ENCODE data around the gene TFCP2L1. TPM values are rescaled to one million over a fixed set of nuclear protein-coding genes. Genes with fewer than 3 reads are reported as not detected.

Gene TFCP2L1
- total and polyA plus RNA-seq, 11 donors = 0.04 to 1.5 (median 0.17) TPM; not detected in 1

GRCh38 chr2:121200419-121201315, 84.3 kb downstream of the TFCP2L1 start:
- WGBS, 4 donors = 77 to 91% (median 86%) methylated on average over 14 of the region's 14 CpGs
- Histone ChIP-seq H3K9me3 (no peaks in the 10 kb centered on the region), H3K4me3 (no peak overlapping the region), H3K27me3 (no peaks in the 10 kb centered on the region), H3K36me3 (no peaks in the 10 kb centered on the region), H3K27ac (no peak overlapping the region), H3K4me1 (peaks cover 0 to 13% (median 0%) of the 10 kb centered on the region in 12 donors)
- DNase-seq (no peak), ATAC-seq (no peak)
- intact Hi-C loops (cut with DNase I) = no loop called here
- TF ChIP-seq POLR2A (IDR thresholded peaks at IDR 0.05) (no peak), CTCF (IDR thresholded peaks at IDR 0.05) (no peak)

GRCh38 chr2:121200011-121200347, 85.0 kb downstream of the TFCP2L1 start:
- 78 to 90% (median 84%) methylated on average over 5 to 8 of the region's 8 CpGs for WGBS, 4 donors
- Histone ChIP-seq H3K4me1 (peaks cover 0 to 13% (median 0%) of the 10 kb centered on the region in 12 donors), H3K9me3 (no peaks in the 10 kb centered on the region), H3K27me3 (no peaks in the 10 kb centered on the region), H3K36me3 (no peaks in the 10 kb centered on the region), H3K4me3 (no peak overlapping the region), H3K27ac (no peak overlapping the region)
- intact Hi-C loops (cut with DNase I) = no loop called here
- DNase-seq (no peak), ATAC-seq (no peak)
- TF ChIP-seq CTCF (IDR thresholded peaks at IDR 0.05) (no peak), POLR2A (IDR thresholded peaks at IDR 0.05) (no peak)

- Histone ChIP-seq H3K9me3 (no peaks in the 10 kb centered on the region), H3K27ac (no peak overlapping the region), H3K27me3 (no peaks in the 10 kb centered on the region), H3K4me1 (peaks cover 0 to 13% (median 0%) of the 10 kb centered on the region in 12 donors), H3K36me3 (no peaks in the 10 kb centered on the region), H3K4me3 (no peak overlapping the region)
- intact Hi-C loops (cut with DNase I) = no loop called here
- DNase-seq = no peak
- WGBS, 4 donors = 89 to 92% (median 91%) methylated on average over 10 of the region's 10 CpGs
- no peak for TF ChIP-seq POLR2A (IDR thresholded peaks at IDR 0.05)
- TF ChIP-seq CTCF (IDR thresholded peaks at IDR 0.05) = no peak
- no peak for ATAC-seq
Observed at GRCh38 chr2:121199281-121200010, 85.6 kb downstream of the TFCP2L1 start.
